CD14-positive monocyte (primary cell): ENCODE results near the gene H1-8. TPM values are rescaled to one million over a fixed set of nuclear protein-coding genes. Genes with fewer than 3 reads are reported as not detected.

ENCODE experiments used
- DNase-seq, 3 donors: peaks; one replicate each; pipeline ENCODE4 v3.0.0-alpha.2; 2011 to 2022
- H2AFZ ChIP-seq: 2 replicates; pipeline ENCODE4 v1.6.0; 2012; ENCODE audit warnings: mild to moderate bottlenecking, low read depth, low read length, inconsistent platforms; ENCODE audit not compliant: insufficient read depth, poor library complexity, severe bottlenecking
- H3K27ac ChIP-seq, 2 donors: 1 replicate in 1 of 2; 2 replicates in 1 of 2; pipeline ENCODE4 v1.5.1; 2012 to 2013; ENCODE audit warnings: low read length in 2 of 2, control low read depth in 1 of 2, inconsistent platforms in 1 of 2, low read depth in 1 of 2, mild to moderate bottlenecking in 1 of 2
- H3K27me3 ChIP-seq, 2 donors: one replicate each; pipeline versions ENCODE4 v1.6.0 to v1.6.1; 2011 to 2013; ENCODE audit warnings: low read length in 2 of 2; ENCODE audit not compliant: control insufficient read depth in 2 of 2, insufficient read depth in 2 of 2
- H3K36me3 ChIP-seq, 2 donors: replicated peaks in 1 of 2; 1 replicate in 1 of 2; 2 replicates in 1 of 2; pipeline versions ENCODE4 v1.5.1 to v1.6.1; 2012 to 2013; ENCODE audit warnings: low read length in 2 of 2, control low read depth in 1 of 2, inconsistent platforms in 1 of 2, mild to moderate bottlenecking in 1 of 2; ENCODE audit not compliant: insufficient read depth in 2 of 2, control insufficient read depth in 1 of 2
- H3K4me1 ChIP-seq, 2 donors: 1 replicate in 1 of 2; 2 replicates in 1 of 2; pipeline versions ENCODE4 v1.5.1 to v1.6.1; 2012 to 2013; ENCODE audit warnings: low read length in 2 of 2, control low read depth in 1 of 2, inconsistent platforms in 1 of 2, mild to moderate bottlenecking in 1 of 2, moderate library complexity in 1 of 2; ENCODE audit not compliant: insufficient read depth in 2 of 2, control insufficient read depth in 1 of 2
- H3K4me2 ChIP-seq: replicated peaks from 2 replicates; pipeline ENCODE3; 2012; ENCODE audit warnings: low read length, moderate library complexity, mild to moderate bottlenecking; ENCODE audit not compliant: poor library complexity, severe bottlenecking; ENCODE audit errors: extremely low read depth
- H3K4me3 ChIP-seq, 3 experiments: fragments of 200-600 bp in 1 of 3; sonication (generic) in 1 of 3; replicated peaks in 1 of 3; 1 replicate in 2 of 3; 2 replicates in 1 of 3; pipeline ENCODE4 v1.5.1; 2011 to 2013; ENCODE audit warnings: low read length in 3 of 3, mild to moderate bottlenecking in 3 of 3, control low read depth in 2 of 3, low read depth in 2 of 3, inconsistent platforms in 1 of 3, moderate library complexity in 1 of 3
- H3K79me2 ChIP-seq: 2 replicates; pipeline ENCODE4 v1.6.0; 2012; ENCODE audit warnings: mild to moderate bottlenecking, control low read depth, inconsistent platforms, low read length, moderate library complexity; ENCODE audit not compliant: insufficient read depth
- H3K9ac ChIP-seq: 2 replicates; pipeline ENCODE4 v1.6.0; 2017; ENCODE audit warnings: low read length, mild to moderate bottlenecking; ENCODE audit not compliant: insufficient read depth, poor library complexity, severe bottlenecking
- H3K9me3 ChIP-seq, 2 donors: replicated peaks in 1 of 2; 1 replicate in 1 of 2; 2 replicates in 1 of 2; pipeline versions ENCODE4 v1.5.1 to v1.6.1; 2012 to 2013; ENCODE audit warnings: low read length in 2 of 2, control low read depth in 1 of 2; ENCODE audit not compliant: control insufficient read depth in 1 of 2, insufficient read depth in 1 of 2
- H4K20me1 ChIP-seq: 2 replicates; pipeline ENCODE4 v1.6.0; 2012; ENCODE audit warnings: mild to moderate bottlenecking, low read length, control low read depth, moderate library complexity; ENCODE audit not compliant: insufficient read depth
- H3K27ac Mint-ChIP-seq, 7 donors: one replicate each; pipeline ENCODE4 v1.8.0; 2020; ENCODE audit warnings: mild to moderate bottlenecking in 7 of 7, mixed read lengths in 7 of 7, moderate library complexity in 6 of 7, inconsistent platforms in 2 of 7
- H3K27me3 Mint-ChIP-seq, 3 donors: one replicate each; pipeline ENCODE4 v1.8.0; 2021 to 2022; ENCODE audit warnings: low read depth in 3 of 3, mild to moderate bottlenecking in 3 of 3, mixed read lengths in 3 of 3, moderate library complexity in 3 of 3, inconsistent platforms in 1 of 3
- H3K36me3 Mint-ChIP-seq, 2 donors: one replicate each; pipeline ENCODE4 v1.8.0; 2020; ENCODE audit warnings: mixed read lengths in 2 of 2, inconsistent platforms in 1 of 2, mild to moderate bottlenecking in 1 of 2
- H3K4me1 Mint-ChIP-seq: one replicate; pipeline ENCODE4 v1.8.0; 2020; ENCODE audit warnings: mild to moderate bottlenecking, mixed read lengths
- H3K4me3 Mint-ChIP-seq, 2 donors: one replicate each; pipeline ENCODE4 v1.8.0; 2020; ENCODE audit warnings: mild to moderate bottlenecking in 2 of 2, mixed read lengths in 2 of 2, moderate library complexity in 1 of 2
- H3K9me3 Mint-ChIP-seq, 7 donors: one replicate each; pipeline ENCODE4 v1.8.0; 2020 to 2022; ENCODE audit warnings: mixed read lengths in 7 of 7, mild to moderate bottlenecking in 6 of 7, moderate library complexity in 6 of 7, inconsistent platforms in 2 of 7
- CTCF ChIP-seq: fragments of 200-600 bp; IDR thresholded peaks from one replicate; pipeline ENCODE4 v1.8.0; 2022; ENCODE audit warnings: antibody characterized with exemption, mild to moderate bottlenecking
- WGBS: methylation state at CpG from one replicate; pipeline ENCODE4 v1.1.5; 2013; ENCODE audit warnings: missing lambda C conversion rate; ENCODE audit not compliant: insufficient coverage; 5-methylcytosine and 5-hydroxymethylcytosine counted together
- intact Hi-C, 2 donors: fragments of 100-400 bp; cut with micrococcal nuclease; formaldehyde crosslinking; loops; one replicate each; pipeline versions ENCODE4 v1.15.0 to v1.15.1; 2023
- polyA plus RNA-seq, 3 donors: library from polyadenylated mRNA; depleted of rRNA in 1 of 3; unstranded in 2 of 3; stranded (reverse) in 1 of 3; fragments of 300-500 nt in 2 of 3; fragments of >200 nt in 1 of 3; fragmentation: Illumina TruSeq in 2 of 3; gene quantifications; 1 replicate in 2 of 3; 2 replicates in 1 of 3; pipeline ENCODE4 v1.2.3, GENCODE V29; 2012 to 2021

The H1-8 gene
- polyA plus RNA-seq, 3 donors = not detected

GRCh38 chr3:129555153-129555550, 12.2 kb downstream of the H1-8 start:
- no peaks in the 10 kb centered on the region for H4K20me1 ChIP-seq
- no peak overlapping the region for H2AFZ ChIP-seq
- H3K4me3 Mint-ChIP-seq = no peak overlapping the region
- peaks cover 0 to 2% (median 0%) of the 10 kb centered on the region in 3 donors for H3K27me3 Mint-ChIP-seq
- H3K4me1 Mint-ChIP-seq = peaks cover 34% of the 10 kb centered on the region
- no peaks in the 10 kb centered on the region for H3K9me3 Mint-ChIP-seq
- DNase-seq = no peak
- intact Hi-C loops = no loop called here
- H3K79me2 ChIP-seq = no peaks in the 10 kb centered on the region
- no peaks in the 10 kb centered on the region for H3K9me3 ChIP-seq
- peaks cover 42 to 53% of the 10 kb centered on the region in 2 donors for H3K36me3 ChIP-seq
- H3K9ac ChIP-seq = no peak overlapping the region
- 80% methylated on average over 13 of the region's 15 CpGs for WGBS
- peaks cover 20 to 32% of the 10 kb centered on the region in 2 donors for H3K4me1 ChIP-seq
- no peak overlapping the region for H3K4me2 ChIP-seq
- no peaks in the 10 kb centered on the region for H3K27me3 ChIP-seq
- peak overlapping the region; percentile 17 to 60 for H3K27ac ChIP-seq
- no peak for TF ChIP-seq CTCF
- peaks cover 43 to 51% of the 10 kb centered on the region in 2 donors for H3K36me3 Mint-ChIP-seq
- no peak overlapping the region for H3K4me3 ChIP-seq
- H3K27ac Mint-ChIP-seq = peak overlapping the region in 4 of 7 donors; percentile 64 to 92 (median 90)

- Histone ChIP-seq H3K79me2 (no peaks in the 10 kb centered on the region), H3K36me3 (peaks cover 48 to 60% of the 10 kb centered on the region in 2 donors), H3K4me2 (no peak overlapping the region), H3K4me1 (peaks cover 20 to 27% of the 10 kb centered on the region in 2 donors), H3K4me3 (no peak overlapping the region), H3K9ac (no peak overlapping the region), H3K27me3 (no peaks in the 10 kb centered on the region), H3K27ac (no peak overlapping the region), H4K20me1 (no peaks in the 10 kb centered on the region), H3K9me3 (no peaks in the 10 kb centered on the region), H2AFZ (no peak overlapping the region)
- Mint-ChIP-seq H3K4me1 (peaks cover 34% of the 10 kb centered on the region), H3K36me3 (peaks cover 49 to 57% of the 10 kb centered on the region in 2 donors), H3K9me3 (no peaks in the 10 kb centered on the region), H3K27ac (peak overlapping the region in 6 of 7 donors; percentile 22 to 75 (median 36)), H3K27me3 (peaks cover 0 to 2% (median 0%) of the 10 kb centered on the region in 3 donors), H3K4me3 (no peak overlapping the region)
- DNase-seq = no peak
- intact Hi-C loops = no loop called here
- no peak for TF ChIP-seq CTCF
- 67% methylated on average over 10 of the region's 18 CpGs for whole genome bisulfite sequencing
Measured at GRCh38 chr3:129555616-129556357, 12.8 kb downstream of the H1-8 start.
